Measurements from ENCODE around the gene RET.

DNA sequence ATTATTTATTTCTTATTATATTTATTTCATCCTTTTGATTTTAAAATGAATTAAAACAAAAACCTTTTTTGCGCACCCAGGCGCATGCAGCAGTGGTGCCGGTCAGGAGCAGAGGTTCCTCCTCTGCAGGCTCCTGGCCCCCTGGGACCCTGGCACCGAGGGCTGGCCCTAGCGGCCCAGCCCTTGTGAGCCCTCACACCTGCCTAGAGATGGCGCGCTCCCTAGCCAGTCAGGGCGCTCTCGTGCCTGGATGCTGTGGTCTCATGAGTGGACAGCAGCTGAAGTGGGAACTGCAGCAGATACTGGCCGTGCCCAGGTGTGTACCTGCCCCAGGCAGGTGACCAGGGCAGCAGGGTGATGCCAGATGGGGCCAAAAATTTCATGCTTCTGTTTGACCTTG is 13.8 kb downstream of the RET start:
- TF ChIP-seq, protein P1, sequence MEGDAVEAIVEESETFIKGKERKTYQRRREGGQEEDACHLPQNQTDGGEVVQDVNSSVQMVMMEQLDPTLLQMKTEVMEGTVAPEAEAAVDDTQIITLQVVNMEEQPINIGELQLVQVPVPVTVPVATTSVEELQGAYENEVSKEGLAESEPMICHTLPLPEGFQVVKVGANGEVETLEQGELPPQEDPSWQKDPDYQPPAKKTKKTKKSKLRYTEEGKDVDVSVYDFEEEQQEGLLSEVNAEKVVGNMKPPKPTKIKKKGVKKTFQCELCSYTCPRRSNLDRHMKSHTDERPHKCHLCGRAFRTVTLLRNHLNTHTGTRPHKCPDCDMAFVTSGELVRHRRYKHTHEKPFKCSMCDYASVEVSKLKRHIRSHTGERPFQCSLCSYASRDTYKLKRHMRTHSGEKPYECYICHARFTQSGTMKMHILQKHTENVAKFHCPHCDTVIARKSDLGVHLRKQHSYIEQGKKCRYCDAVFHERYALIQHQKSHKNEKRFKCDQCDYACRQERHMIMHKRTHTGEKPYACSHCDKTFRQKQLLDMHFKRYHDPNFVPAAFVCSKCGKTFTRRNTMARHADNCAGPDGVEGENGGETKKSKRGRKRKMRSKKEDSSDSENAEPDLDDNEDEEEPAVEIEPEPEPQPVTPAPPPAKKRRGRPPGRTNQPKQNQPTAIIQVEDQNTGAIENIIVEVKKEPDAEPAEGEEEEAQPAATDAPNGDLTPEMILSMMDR (IDR thresholded peaks at IDR 0.05), result no peak
- no peak for TF ChIP-seq POLR2A (IDR thresholded peaks at IDR 0.05)

All from sigmoid colon (tissue), 3 donors.